Epithelial cell of prostate (primary cell): ENCODE data around the gene CLEC16A.

ENCODE experiments used
- DNase-seq: peaks from one replicate; pipeline ENCODE4 v3.0.0-alpha.2; 2011; ENCODE audit warnings: low read depth, low spot score
- H3K27ac ChIP-seq: fragments of 450-650 bp; 2 replicates; pipeline ENCODE4 v1.5.1; 2017; ENCODE audit warnings: mild to moderate bottlenecking

CLEC16A gene

GRCh38 chr16:11104168-11105037, 160.0 kb downstream of the CLEC16A start:
- H3K27ac ChIP-seq: no peak overlapping the region
- DNase-seq: no peak

DNA sequence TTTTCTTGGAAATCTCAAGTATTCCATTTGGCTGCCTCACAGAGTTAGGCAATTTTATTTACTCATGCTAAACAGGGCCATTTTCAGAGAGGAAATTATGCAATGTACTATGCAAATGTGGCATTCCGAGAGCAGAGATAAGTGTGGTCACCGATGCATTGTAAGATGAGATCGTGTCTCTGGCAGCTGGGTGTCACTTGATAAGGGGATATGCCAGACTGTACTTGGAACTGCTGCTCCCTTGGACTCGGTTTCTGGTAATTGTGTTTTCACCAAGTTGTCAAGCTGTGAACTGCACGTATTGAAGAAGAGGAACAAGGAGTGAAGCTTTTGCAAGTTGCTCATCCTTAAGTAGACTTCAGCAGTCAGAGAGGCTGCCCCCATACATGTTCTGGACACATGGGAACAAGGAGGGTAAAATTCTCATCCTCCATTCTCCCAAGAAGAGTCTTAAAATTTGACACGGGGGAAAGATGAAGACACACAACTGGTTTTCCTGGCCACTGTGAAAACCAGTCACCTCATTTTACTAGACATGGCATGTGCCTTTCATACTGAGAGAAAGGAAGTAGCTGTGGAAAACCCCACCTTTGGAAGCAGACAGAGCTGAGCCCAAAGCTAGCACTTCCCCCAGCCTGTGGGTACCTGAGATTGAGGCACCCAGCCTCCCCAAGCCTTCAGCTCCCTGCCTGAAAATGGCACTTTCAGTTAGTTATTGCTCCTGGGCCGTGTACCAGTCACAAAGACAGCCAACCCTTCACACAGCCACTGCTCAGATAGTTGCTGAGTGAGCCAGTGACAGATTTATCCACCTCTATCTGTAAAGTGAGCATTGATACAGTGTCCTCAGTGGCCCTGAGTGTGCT, 160.9 kb downstream of the CLEC16A start:
- no peak for DNase-seq
- H3K27ac ChIP-seq: no peak overlapping the region

DNA sequence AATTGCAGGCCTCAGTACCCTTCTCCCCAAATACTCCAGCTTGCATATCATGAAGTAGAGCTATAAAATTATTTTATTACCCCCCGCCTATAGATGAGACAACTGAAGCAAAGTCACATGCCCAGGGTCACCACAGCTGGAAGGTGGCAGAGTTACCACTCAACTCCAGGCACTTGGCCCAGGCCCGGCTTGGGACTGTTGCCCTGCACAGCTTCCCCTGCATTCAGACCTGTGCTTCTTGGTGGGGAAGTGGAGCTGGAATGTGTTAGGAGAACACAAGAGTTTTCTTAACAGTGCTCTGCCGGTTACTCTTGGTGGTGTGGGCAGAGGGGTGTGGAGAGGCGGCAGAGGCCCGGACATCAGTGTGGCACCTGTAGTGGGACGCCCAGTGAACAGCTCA, 162.4 kb downstream of the CLEC16A start:
- DNase-seq: no peak

DNA sequence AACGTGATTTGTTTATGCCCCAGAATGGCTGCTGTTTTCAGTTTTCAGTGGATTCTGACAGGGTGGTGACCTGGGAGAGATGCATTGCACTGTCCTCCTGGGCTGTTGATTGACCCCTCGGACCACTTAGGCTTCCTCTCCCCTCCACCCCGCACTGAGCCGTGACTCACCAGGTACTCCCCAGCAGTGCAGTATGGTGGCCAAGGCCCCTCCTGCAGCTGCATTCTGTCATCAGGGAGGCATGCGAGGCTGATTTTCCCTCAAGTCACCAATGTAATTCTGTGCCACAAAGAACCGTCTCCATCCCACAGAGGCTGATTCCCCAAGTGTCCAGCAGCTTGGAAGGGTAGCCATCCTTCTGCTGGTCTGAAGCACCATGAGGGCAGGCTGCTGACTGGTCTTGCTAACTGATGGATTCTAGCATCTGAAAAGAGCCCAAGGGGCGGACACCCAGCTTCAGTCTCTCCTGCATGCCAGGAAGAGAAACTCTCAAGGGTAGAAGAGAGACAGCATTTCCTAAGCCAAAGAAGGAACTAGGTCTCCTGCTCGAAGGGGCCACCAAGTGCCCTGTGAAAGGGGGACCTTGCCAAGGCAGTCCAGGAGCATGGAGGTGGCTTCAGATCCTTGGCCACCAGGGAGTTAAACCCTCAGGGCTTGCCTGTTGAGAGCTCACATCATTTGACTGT, 163.6 kb downstream of the CLEC16A start:
- no peak for DNase-seq

More for the DNA sequence above, 162.4 kb downstream of the CLEC16A start:
- H3K27ac ChIP-seq: no peak overlapping the region

GRCh38 chr16:11108466-11108805, 164.1 kb downstream of the CLEC16A start:
- DNase-seq: no peak
- no peak overlapping the region for H3K27ac ChIP-seq

More for the DNA sequence above, 163.6 kb downstream of the CLEC16A start:
- H3K27ac ChIP-seq: no peak overlapping the region

DNA sequence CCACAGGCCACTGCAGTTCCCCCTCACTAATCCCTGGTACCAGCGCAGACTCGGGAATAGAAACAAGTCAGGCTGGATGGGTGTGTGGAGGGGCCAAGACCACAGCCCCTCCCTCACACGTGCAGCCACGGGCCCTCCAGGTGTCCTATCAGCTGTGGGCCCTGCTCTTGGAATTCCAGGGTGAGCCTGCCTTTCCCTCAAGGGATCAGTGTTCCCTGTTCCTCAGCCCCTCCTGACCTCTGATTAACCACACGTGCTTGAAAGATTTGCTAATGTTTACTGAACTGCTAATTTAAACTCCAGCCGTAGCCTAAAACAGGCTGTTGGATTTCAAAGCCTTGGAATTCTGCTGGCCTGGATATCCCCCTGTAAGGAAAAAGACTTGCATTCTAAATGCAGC, 165.2 kb downstream of the CLEC16A start:
- no peak overlapping the region for H3K27ac ChIP-seq
- DNase-seq: no peak

- no peak for DNase-seq
- no peak overlapping the region for H3K27ac ChIP-seq
Observed at GRCh38 chr16:11111150-11111549, 166.8 kb downstream of the CLEC16A start.

DNA sequence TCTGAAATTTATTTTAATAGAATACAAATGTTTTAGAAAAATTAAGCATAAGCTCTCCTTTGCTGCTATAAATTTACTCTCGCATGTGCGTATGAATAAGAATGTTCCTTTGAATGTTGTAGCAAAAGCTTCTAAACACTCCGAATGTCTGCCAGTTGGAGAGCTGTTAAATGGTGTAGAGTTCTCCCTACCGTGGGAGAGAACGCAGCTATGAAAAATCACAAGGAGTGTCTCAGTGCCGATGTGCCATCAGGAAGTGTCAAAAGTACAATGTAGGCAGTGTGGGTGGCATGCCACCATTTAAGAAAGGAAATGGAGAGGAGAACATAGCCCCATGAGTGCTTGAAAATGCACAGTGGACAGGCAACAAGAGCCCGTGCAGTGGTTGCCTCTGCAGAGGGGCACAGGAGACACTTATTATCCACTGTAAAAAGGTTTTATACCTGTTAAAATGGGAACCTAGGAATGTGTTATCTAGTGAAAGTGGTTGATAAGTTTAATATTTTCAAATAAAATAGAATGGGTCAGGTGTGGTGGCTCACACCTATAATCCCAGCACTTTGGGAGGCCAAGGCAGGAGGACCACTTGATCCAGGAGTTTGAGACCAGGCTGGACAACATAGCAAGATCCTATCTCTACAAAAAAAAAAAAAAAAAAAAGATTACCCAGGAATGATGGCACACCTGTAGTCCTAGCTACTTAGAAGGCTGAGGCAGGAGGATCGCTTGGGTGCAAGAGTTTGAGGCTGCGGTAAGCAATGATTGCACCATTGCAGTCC, 167.7 kb downstream of the CLEC16A start:
- H3K27ac ChIP-seq: no peak overlapping the region
- DNase-seq: no peak

- H3K27ac ChIP-seq: no peak overlapping the region
- DNase-seq: no peak
Observed at GRCh38 chr16:11112723-11113348, 168.5 kb downstream of the CLEC16A start.

- no peak for DNase-seq
- H3K27ac ChIP-seq: no peak overlapping the region
Observed at GRCh38 chr16:11114366-11115164, 170.2 kb downstream of the CLEC16A start.

DNA sequence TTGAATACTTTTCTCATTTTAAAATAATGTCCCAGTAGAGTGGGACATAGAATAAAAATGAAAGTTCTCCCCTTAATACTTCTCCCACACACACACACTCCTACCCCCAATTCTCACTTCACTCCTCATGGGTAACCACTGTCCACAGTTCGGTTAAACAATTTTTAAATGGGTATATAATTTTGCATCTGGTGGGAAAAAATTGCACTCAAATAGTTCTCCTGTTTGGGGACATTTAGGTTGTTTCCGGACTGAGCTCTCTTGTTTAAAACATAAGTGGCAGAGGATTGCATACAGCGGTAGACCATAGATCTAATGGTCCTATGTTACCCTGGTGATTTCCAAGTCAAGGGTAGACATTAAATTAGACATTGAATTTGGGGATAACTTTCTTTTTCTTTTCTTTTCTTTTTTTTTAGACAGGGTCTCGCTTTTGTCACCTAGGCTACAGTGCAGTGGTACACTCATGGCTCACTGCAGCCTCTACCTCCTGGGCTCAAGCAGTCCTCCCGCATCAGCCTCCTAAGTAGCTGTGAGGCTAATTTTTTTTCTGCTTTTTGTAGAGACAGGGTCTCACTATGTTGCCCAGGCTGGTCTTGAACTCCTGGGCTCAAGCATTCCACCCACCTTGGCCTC, 173.3 kb downstream of the CLEC16A start:
- DNase-seq: no peak
- no peak overlapping the region for H3K27ac ChIP-seq

- DNase-seq: no peak
- H3K27ac ChIP-seq: no peak overlapping the region
Observed at GRCh38 chr16:11118479-11118878, 174.1 kb downstream of the CLEC16A start.

- no peak overlapping the region for H3K27ac ChIP-seq
- no peak for DNase-seq
Observed at GRCh38 chr16:11121083-11121608, 176.8 kb downstream of the CLEC16A start.

DNA sequence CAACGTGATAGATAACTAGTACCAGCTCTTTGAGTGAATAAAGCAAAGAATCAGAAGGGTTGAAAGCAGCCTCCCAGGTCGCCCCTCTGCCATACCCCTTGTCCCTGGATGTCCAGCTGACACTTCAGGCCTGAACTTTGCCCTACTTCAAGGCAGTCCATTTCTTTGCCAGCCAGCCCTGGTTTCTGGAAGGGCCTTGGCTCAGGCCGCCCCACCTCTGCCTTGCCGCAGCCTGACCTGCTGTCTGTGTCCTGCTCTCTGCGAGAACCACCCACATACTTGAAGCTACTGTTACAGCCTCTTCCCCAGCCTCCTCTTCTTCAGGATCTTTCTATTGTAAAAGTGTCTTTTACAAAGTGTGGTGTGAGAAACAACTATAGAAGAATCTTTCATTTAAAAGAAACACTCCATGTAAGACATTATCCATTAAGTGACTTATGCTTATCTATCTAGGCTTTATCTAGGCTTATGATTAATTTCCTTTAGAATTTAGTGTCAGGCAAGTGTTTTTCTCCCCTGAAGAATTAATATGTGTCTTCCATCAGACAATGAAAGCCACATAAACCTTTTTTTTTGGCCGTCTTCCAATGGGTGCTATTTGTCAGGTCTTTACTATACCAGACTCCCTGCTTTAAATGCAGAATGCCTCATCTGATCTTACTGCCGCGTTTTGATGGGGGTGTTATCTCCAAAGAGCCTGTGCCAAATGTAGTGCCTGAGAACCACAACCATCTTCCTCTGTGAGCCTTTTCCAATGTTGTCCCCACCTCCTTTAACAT, 177.7 kb downstream of the CLEC16A start:
- no peak for DNase-seq
- no peak overlapping the region for H3K27ac ChIP-seq

DNA sequence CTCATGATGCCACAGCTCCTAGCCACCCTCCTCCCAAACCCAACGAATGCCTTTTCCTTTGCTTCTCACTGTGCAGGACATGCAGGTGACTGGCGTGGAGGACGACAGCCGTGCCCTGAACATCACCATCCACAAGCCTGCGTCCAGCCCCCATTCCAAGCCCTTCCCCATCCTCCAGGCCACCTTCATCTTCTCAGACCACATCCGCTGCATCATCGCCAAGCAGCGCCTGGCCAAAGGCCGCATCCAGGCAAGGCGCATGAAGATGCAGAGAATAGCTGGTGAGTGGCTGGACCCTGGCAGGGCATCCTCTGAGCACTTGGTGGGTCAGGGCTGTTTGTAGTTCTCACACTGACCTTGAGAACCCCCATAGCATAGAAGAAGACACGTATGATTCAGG, 179.3 kb downstream of the CLEC16A start:
- H3K27ac ChIP-seq: no peak overlapping the region
- DNase-seq: no peak

DNA sequence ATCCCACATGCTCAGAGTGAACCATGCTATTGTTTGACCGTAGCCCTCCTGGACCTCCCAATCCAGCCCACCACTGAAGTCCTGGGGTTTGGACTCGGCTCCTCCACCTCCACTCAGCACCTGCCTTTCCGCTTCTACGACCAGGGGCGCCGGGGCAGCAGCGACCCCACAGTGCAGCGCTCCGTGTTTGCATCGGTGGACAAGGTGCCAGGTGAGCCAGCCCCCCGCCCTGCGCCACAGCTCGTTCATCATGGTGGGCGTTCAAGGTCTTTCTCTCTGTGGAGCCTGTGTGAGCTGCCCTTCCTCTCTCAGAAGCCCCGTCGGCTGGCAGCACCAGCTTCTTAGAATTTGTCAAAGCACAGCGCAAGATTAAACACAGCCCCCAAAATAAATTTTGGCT, 181.6 kb downstream of the CLEC16A start:
- H3K27ac ChIP-seq: no peak overlapping the region
- DNase-seq: no peak

DNA sequence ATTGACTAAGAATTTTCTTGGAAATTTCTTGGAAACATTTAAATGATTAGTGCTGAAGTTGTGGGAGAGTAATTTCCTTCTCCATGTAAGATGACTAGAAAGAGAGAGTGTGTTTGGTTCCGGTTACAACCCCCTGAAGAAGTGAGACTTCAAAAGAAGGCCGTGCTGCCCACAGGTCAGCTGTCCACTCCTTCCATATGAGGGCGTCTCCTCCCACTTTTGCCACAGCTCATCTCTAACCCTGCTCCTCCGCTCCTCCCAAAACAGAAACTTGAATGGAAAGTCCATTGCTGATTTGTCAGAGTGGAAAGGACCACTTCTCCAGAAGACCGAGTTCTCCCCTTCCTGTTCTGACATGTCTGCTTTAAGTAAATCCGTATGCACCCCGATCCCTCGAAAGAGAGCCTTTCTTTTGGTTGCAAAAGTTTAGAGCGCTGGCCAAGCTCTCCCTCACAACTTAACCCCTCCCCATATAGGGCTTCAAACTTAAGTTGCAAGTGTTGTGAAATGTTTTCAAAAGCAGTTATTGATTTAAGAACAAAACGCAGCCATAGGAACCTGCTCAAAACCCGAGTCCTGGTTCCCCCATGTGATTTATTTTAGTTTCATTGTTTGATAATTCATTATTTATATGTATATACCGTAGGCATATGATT, 182.2 kb downstream of the CLEC16A start:
- DNase-seq: no peak

More for the DNA sequence above, 182.2 kb downstream of the CLEC16A start:
- H3K27ac ChIP-seq: no peak overlapping the region
